H1 (cell line): ENCODE data around the gene KCNB1. TPM values are rescaled to one million over a fixed set of nuclear protein-coding genes. Genes with fewer than 3 reads are reported as not detected.

Experiments used
- CTCF ChIA-PET: fragments of 300-600 bp; sonication (Branson Sonifier 250); formaldehyde crosslinking; loops from one replicate; lab custom pipeline; 2021; ENCODE audit not compliant: partially characterized antibody; lab: Charles Lee
- POLR2A ChIA-PET: fragments of 300-600 bp; sonication (Branson Sonifier 250); formaldehyde crosslinking; loops from one replicate; lab custom pipeline; 2021; ENCODE audit warnings: inconsistent platforms; ENCODE audit not compliant: partially characterized antibody; lab: Charles Lee
- DNase-seq, 2 experiments: peaks; one replicate each; pipeline versions ENCODE4 v3.0.0 to v3.0.0-alpha.2; 2010 to 2022; ENCODE audit warnings: low spot score in 2 of 2, low read depth in 1 of 2, mixed read lengths in 1 of 2
- FAIRE-seq: peaks from 2 replicates; lab custom pipeline; 2011; peaks lifted over from hg19 to GRCh38; lab: Jason Lieb, UNC
- H2AFZ ChIP-seq: 2 replicates; pipeline ENCODE4 v1.8.1; 2012; ENCODE audit warnings: low read length, inconsistent platforms
- H2AK5ac ChIP-seq: 2 replicates; pipeline ENCODE4 v1.6.1; 2013; ENCODE audit warnings: low read depth, low read length
- H2BK120ac ChIP-seq: replicated peaks from 2 replicates; pipeline ENCODE3; 2013; ENCODE audit warnings: low read depth, low read length, inconsistent platforms
- H2BK12ac ChIP-seq: 2 replicates; pipeline ENCODE4 v1.6.1; 2013; ENCODE audit warnings: low read depth, low read length
- H2BK15ac ChIP-seq: 2 replicates; pipeline ENCODE4 v1.6.1; 2013; ENCODE audit warnings: low read length
- H2BK20ac ChIP-seq: 2 replicates; pipeline ENCODE4 v1.6.1; 2013; ENCODE audit warnings: low read length
- H2BK5ac ChIP-seq: 2 replicates; pipeline ENCODE4 v1.6.1; 2013; ENCODE audit warnings: low read depth, low read length
- H3K14ac ChIP-seq: 2 replicates; pipeline ENCODE4 v1.6.1; 2013; ENCODE audit warnings: inconsistent platforms; ENCODE audit not compliant: insufficient read length
- H3K18ac ChIP-seq: 2 replicates; pipeline ENCODE4 v1.6.1; 2013; ENCODE audit warnings: low read length; ENCODE audit errors: extremely low read depth
- H3K23ac ChIP-seq: 2 replicates; pipeline ENCODE4 v1.6.1; 2013; ENCODE audit warnings: inconsistent platforms; ENCODE audit not compliant: insufficient read length
- H3K23me2 ChIP-seq: 2 replicates; pipeline ENCODE4 v1.6.1; 2013; ENCODE audit warnings: low read depth, low read length
- H3K27ac ChIP-seq: 2 replicates; pipeline ENCODE4 v1.6.1; 2011; ENCODE audit warnings: low read depth, low read length, inconsistent platforms
- H3K27me3 ChIP-seq, 4 experiments: replicated peaks in 1 of 4; 1 replicate in 1 of 4; 2 replicates in 3 of 4; pipeline versions ENCODE4 v1.6.1 to v1.8.1; 2011 to 2013; ENCODE audit warnings: low read length in 3 of 4, mild to moderate bottlenecking in 3 of 4, inconsistent platforms in 2 of 4, mixed read lengths in 2 of 4, moderate library complexity in 1 of 4; ENCODE audit not compliant: control insufficient read depth in 3 of 4, insufficient read depth in 3 of 4; ENCODE audit errors: extremely low read depth in 1 of 4
- H3K36me3 ChIP-seq, 4 experiments: 2 replicates each; pipeline versions ENCODE4 v1.6.1 to v1.8.1; 2011 to 2013; ENCODE audit warnings: mild to moderate bottlenecking in 4 of 4, low read length in 3 of 4, moderate library complexity in 2 of 4, control low read depth in 1 of 4, inconsistent platforms in 1 of 4; ENCODE audit not compliant: insufficient read depth in 4 of 4, control insufficient read depth in 2 of 4
- H3K4ac ChIP-seq: replicated peaks from 2 replicates; pipeline ENCODE3; 2013; ENCODE audit warnings: low read length, low read depth, mixed read lengths, inconsistent platforms; ENCODE audit not compliant: insufficient read length
- H3K4me1 ChIP-seq, 4 experiments: replicated peaks in 1 of 4; 1 replicate in 1 of 4; 2 replicates in 3 of 4; pipeline versions ENCODE4 v1.6.1 to v1.8.1; 2011 to 2013; ENCODE audit warnings: low read length in 3 of 4, inconsistent platforms in 2 of 4, mixed read lengths in 1 of 4; ENCODE audit not compliant: insufficient read depth in 4 of 4, control insufficient read depth in 3 of 4
- H3K4me2 ChIP-seq, 2 experiments: 2 replicates each; pipeline versions ENCODE4 v1.6.1 to v1.8.1; 2011 to 2013; ENCODE audit warnings: low read depth in 2 of 2, low read length in 2 of 2, control low read depth in 1 of 2, inconsistent platforms in 1 of 2, mild to moderate bottlenecking in 1 of 2; ENCODE audit not compliant: insufficient read depth in 1 of 2
- H3K4me3 ChIP-seq, 4 experiments: fragments of 200-600, 300-600 bp in 1 of 4; sonication (generic), shearing (Covaris generic), sonication (Bioruptor Twin) in 1 of 4; 2 replicates each; pipeline versions ENCODE4 v1.5.1 to v1.8.1; 2011 to 2016; ENCODE audit warnings: low read length in 4 of 4, low read depth in 3 of 4, control low read depth in 2 of 4, inconsistent platforms in 2 of 4, mild to moderate bottlenecking in 2 of 4, mixed read lengths in 1 of 4, moderate library complexity in 1 of 4; ENCODE audit not compliant: insufficient read depth in 2 of 4; ENCODE audit errors: extremely low read depth in 1 of 4
- H3K56ac ChIP-seq: replicated peaks from 2 replicates; pipeline ENCODE3; 2013; ENCODE audit warnings: low read depth, mild to moderate bottlenecking, mixed read lengths, low read length, inconsistent platforms; ENCODE audit not compliant: insufficient read length
- H3K79me1 ChIP-seq: 2 replicates; pipeline ENCODE4 v1.6.1; 2013; ENCODE audit warnings: low read depth, low read length, control low read depth
- H3K79me2 ChIP-seq, 2 experiments: 2 replicates each; pipeline versions ENCODE4 v1.6.1 to v1.8.1; 2012 to 2013; ENCODE audit warnings: low read length in 2 of 2, mild to moderate bottlenecking in 2 of 2, inconsistent platforms in 1 of 2; ENCODE audit not compliant: insufficient read depth in 2 of 2, control insufficient read depth in 1 of 2
- H3K9ac ChIP-seq, 4 experiments: replicated peaks in 1 of 4; 1 replicate in 1 of 4; 2 replicates in 3 of 4; pipeline versions ENCODE4 v1.6.1 to v1.8.1; 2011 to 2013; ENCODE audit warnings: low read depth in 3 of 4, low read length in 3 of 4, control low read depth in 2 of 4, mild to moderate bottlenecking in 2 of 4, moderate library complexity in 2 of 4, inconsistent platforms in 1 of 4; ENCODE audit errors: extremely low read depth in 1 of 4
- H3K9me3 ChIP-seq, 2 experiments: 2 replicates each; pipeline versions ENCODE4 v1.6.1 to v1.8.1; 2012 to 2013; ENCODE audit warnings: mild to moderate bottlenecking in 2 of 2, moderate library complexity in 2 of 2, control low read depth in 1 of 2, inconsistent platforms in 1 of 2, low read depth in 1 of 2, low read length in 1 of 2, mixed read lengths in 1 of 2; ENCODE audit not compliant: insufficient read depth in 2 of 2
- H4K20me1 ChIP-seq, 2 experiments: replicated peaks in 1 of 2; 2 replicates each; pipeline versions ENCODE3 to v1.8.1; 2011 to 2013; ENCODE audit warnings: inconsistent platforms in 2 of 2, low read length in 2 of 2, mild to moderate bottlenecking in 1 of 2; ENCODE audit not compliant: insufficient read depth in 2 of 2, control insufficient read depth in 1 of 2
- H4K5ac ChIP-seq: 2 replicates; pipeline ENCODE4 v1.6.1; 2013; ENCODE audit warnings: low read length, low read depth, mixed read lengths, inconsistent platforms; ENCODE audit not compliant: insufficient read length
- H4K8ac ChIP-seq: 2 replicates; pipeline ENCODE4 v1.8.0; 2013; ENCODE audit warnings: mild to moderate bottlenecking, moderate library complexity, low read length, inconsistent platforms; ENCODE audit not compliant: insufficient read depth; ENCODE audit errors: extremely low read depth
- H4K91ac ChIP-seq: replicated peaks from 2 replicates; pipeline ENCODE3; 2013; ENCODE audit warnings: low read length, mixed read lengths, inconsistent platforms; ENCODE audit not compliant: insufficient read length
- BCL11A ChIP-seq, 2 experiments: IDR thresholded peaks; one replicate each; pipeline ENCODE4 v1.6.1; 2011; ENCODE audit warnings: low read depth in 2 of 2, low read length in 2 of 2, mild to moderate bottlenecking in 2 of 2
- GABPA ChIP-seq: IDR thresholded peaks from 2 replicates; pipeline ENCODE4 v1.6.1; 2011; ENCODE audit warnings: mild to moderate bottlenecking, low read length, moderate library complexity, borderline replicate concordance; ENCODE audit not compliant: insufficient read depth
- KDM5A ChIP-seq: fragments of 200-600 bp; IDR thresholded peaks from 2 replicates; pipeline ENCODE4 v1.7.1; 2012; ENCODE audit warnings: mild to moderate bottlenecking, low read length, inconsistent platforms, mixed read lengths
- POLR2AphosphoS5 ChIP-seq: IDR thresholded peaks from 2 replicates; pipeline ENCODE4 v1.6.1; 2011; ENCODE audit warnings: low read depth, low read length
- SUZ12 ChIP-seq: fragments of 200-600 bp; sonication (generic); IDR thresholded peaks from 2 replicates; pipeline ENCODE4 v1.6.1; 2012; ENCODE audit warnings: mild to moderate bottlenecking, inconsistent platforms, low read length, moderate library complexity, mixed read lengths
- YY1 ChIP-seq: IDR thresholded peaks from 2 replicates; pipeline ENCODE4 v1.6.1; 2011; ENCODE audit warnings: low read depth, mild to moderate bottlenecking, low read length
- WGBS, 2 experiments: shearing (Covaris generic) in 1 of 2; methylation state at CpG; one replicate each; pipeline versions ENCODE4 v1.1.6 to v1.1.7; 2013 to 2015; ENCODE audit warnings: low lambda C conversion rate in 2 of 2, mixed read lengths in 2 of 2, inconsistent platforms in 1 of 2, low coverage in 1 of 2, missing lambda C conversion rate in 1 of 2; ENCODE audit not compliant: insufficient replicate concordance in 2 of 2, insufficient coverage in 1 of 2, insufficient read length in 1 of 2; ENCODE audit errors: extremely low coverage in 1 of 2, missing lambda C conversion rate in 1 of 2; 5-methylcytosine and 5-hydroxymethylcytosine counted together
- polyA plus RNA-seq, 7 experiments: library from polyadenylated mRNA; depleted of rRNA in 3 of 7; stranded (reverse) in 5 of 7; unstranded in 2 of 7; fragments of >200 nt in 5 of 7; fragments of 200-250 nt in 2 of 7; gene quantifications; 1 replicate in 5 of 7; 2 replicates in 1 of 7; 4 replicates in 1 of 7; pipeline versions ENCODE4 v1.2.1 to v1.2.3, GENCODE V29; 2011 to 2013; ENCODE audit warnings: missing spikeins in 2 of 7, mixed read lengths in 2 of 7
- total RNA-seq: library from RNA; stranded (reverse); fragmentation: NEBNext Ultra II Directional; extraction: Animal tissue kit (Norgen Biotek cat#: 25700); gene quantifications from 2 replicates; pipeline ENCODE4 v1.2.1, GENCODE V29; 2021
- TF ChIP-seq, protein P1 (sequence below): IDR thresholded peaks from 2 replicates; pipeline ENCODE4 v1.6.1; 2012; ENCODE audit warnings: inconsistent platforms

Gene KCNB1
- total and polyA plus RNA-seq, 2 of the 8 experiments (the other 6 are each of a cell fraction or from before 2014, with no cell fraction given): 0.58 to 0.67 TPM

DNA sequence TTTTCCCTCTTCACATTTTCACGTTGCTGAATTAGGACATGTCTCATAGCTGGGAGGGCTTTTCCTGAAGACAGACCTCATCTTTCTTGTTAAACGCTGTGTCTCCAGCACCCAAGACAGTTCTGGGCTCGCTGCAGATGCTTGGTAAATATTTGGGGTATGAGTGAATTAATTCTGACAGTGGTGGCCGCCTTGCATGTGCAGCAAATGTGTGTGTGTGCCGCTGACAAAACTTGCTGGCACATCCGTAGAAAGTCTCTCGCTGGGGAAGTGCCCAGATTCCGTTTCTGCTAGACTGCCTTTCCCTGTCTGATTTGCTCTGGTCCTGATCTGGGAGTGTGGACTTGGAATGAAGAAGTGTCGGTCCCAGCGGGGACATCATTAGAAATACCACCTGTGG, 156.4 kb downstream of the KCNB1 start:
- Histone ChIP-seq H3K79me1 (no peaks in the 10 kb centered on the region), H3K56ac (no peak overlapping the region), H2AFZ (0 out of 2 replicates have a peak overlapping the region, but pooled peaks have one; percentile 2), H4K20me1 (no peaks in the 10 kb centered on the region), H3K23ac (no peak overlapping the region), H3K4me3 (no peak overlapping the region), H3K9me3 (no peaks in the 10 kb centered on the region), H3K27me3 (no peaks in the 10 kb centered on the region; a peak in 1 of 7 replicates), H3K4ac (no peak overlapping the region), H2BK20ac (no peak overlapping the region), H3K27ac (no peak overlapping the region), H3K4me1 (peaks cover 0 to 5% (median 2%) of the 10 kb centered on the region in 4 experiments; a peak in 3 of 7 replicates), H4K8ac (no peak overlapping the region), H3K9ac (peak overlapping the region in 1 of 4 experiments; percentile 24; a peak in 1 of 7 replicates), H2BK5ac (no peak overlapping the region), H3K79me2 (no peaks in the 10 kb centered on the region), H2AK5ac (no peak overlapping the region), H3K36me3 (no peaks in the 10 kb centered on the region), H3K23me2 (peaks cover 4% of the 10 kb centered on the region; the same call in 1 of the 2 replicates), H3K4me2 (no peak overlapping the region), H2BK120ac (no peak overlapping the region), H2BK15ac (no peak overlapping the region), H4K91ac (no peak overlapping the region), H3K18ac (no peak overlapping the region), H4K5ac (no peak overlapping the region), H3K14ac (no peak overlapping the region), H2BK12ac (no peak overlapping the region)
- DNase-seq: no peak
- TF ChIP-seq YY1 (no peak), KDM5A (no peak), SUZ12 (no peak), GABPA (no peak), POLR2AphosphoS5 (no peak), BCL11A (IDR thresholded peaks at IDR 0.05; ENCODE audit: low read depth in 2 of 2, low read length in 2 of 2) (no peak)
- TF ChIP-seq, protein P1, sequence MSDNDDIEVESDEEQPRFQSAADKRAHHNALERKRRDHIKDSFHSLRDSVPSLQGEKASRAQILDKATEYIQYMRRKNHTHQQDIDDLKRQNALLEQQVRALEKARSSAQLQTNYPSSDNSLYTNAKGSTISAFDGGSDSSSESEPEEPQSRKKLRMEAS: no peak
- CTCF ChIA-PET: interaction anchor here (0.7 to 1.8 kb wide), 3 partner anchors 7 to 80 kb away, joined by 3 to 5 read pairs (median 3); no protein-coding TSS in a partner anchor
- 85% methylated on average over 10 of the region's 10 CpGs; no CpG with 5 or more reads in 1 of the 2 experiments for WGBS, 2 experiments
- FAIRE-seq: no peak
- POLR2A ChIA-PET: interaction anchor here (0.6 to 41.0 kb wide), 2 partner anchors 42 to 129 kb away, joined by 4 to 1132 read pairs; partner anchors contain the start of gene ZNFX1
